OCI-LY7 (cell line): Measurements from ENCODE around the gene PAGE3.

Experiments used
- CTCF ChIP-seq: fragments of 200-600 bp; sonication (generic); conservative IDR thresholded peaks from 2 replicates; pipeline ENCODE4 v1.5.1; 2014; ENCODE audit warnings: mild to moderate bottlenecking, antibody characterized with exemption, low read length, moderate library complexity, mixed read lengths
- EZH2phosphoT487 ChIP-seq: fragments of 200-600 bp; sonication (generic); IDR thresholded peaks from 2 replicates; pipeline ENCODE4 v1.6.1; 2018; ENCODE audit warnings: low read depth, borderline replicate concordance, mild to moderate bottlenecking, mixed run types, antibody characterized with exemption, low read length, moderate library complexity, mixed read lengths

GRCh38 chrX:55213381-55213780, 51.3 kb downstream of the PAGE3 start:
- no peak for TF ChIP-seq CTCF
- no peak for TF ChIP-seq EZH2phosphoT487
